OCI-LY7 (cell line): ENCODE data around the gene SYNE3. TPM values are rescaled to one million over a fixed set of nuclear protein-coding genes. Genes with fewer than 3 reads are reported as not detected.

ENCODE experiments used
- BruUV-seq: library from RNA; stranded (reverse); fragments of 400-500 nt; replicated peaks from 2 replicates; lab custom pipeline; 2021; lab: Mats Ljungman, UMichigan
- CTCF ChIA-PET: fragments of 300-600 bp; sonication (Branson Sonifier 250); formaldehyde crosslinking; loops from one replicate; lab custom pipeline; 2022; ENCODE audit warnings: antibody characterized with exemption; ENCODE audit not compliant: unreplicated experiment; lab: Charles Lee
- POLR2A ChIA-PET: fragments of 300-600 bp; sonication (Branson Sonifier 250); formaldehyde crosslinking; loops from one replicate; lab custom pipeline; 2022; ENCODE audit warnings: antibody characterized with exemption; lab: Charles Lee
- DNase-seq: peaks from one replicate; pipeline ENCODE4 v3.0.0-alpha.2; 2015; ENCODE audit warnings: low spot score
- H2AFZ ChIP-seq: fragments of 200-600 bp; sonication (generic), shearing (Covaris generic); 2 replicates; pipeline ENCODE4 v1.6.1; 2014; ENCODE audit warnings: mild to moderate bottlenecking, antibody characterized with exemption, low read length, moderate library complexity
- H3K27ac ChIP-seq: fragments of 200-600 bp; sonication (generic); 2 replicates; pipeline ENCODE4 v1.5.1; 2014; ENCODE audit warnings: mixed run types, low read depth, mild to moderate bottlenecking, moderate library complexity, low read length, inconsistent platforms; ENCODE audit not compliant: poor library complexity, severe bottlenecking
- H3K36me3 ChIP-seq: fragments of 200-600 bp; sonication (generic); 2 replicates; pipeline ENCODE4 v1.6.1; 2014; ENCODE audit warnings: mild to moderate bottlenecking, antibody characterized with exemption, low read length, moderate library complexity, mixed read lengths; ENCODE audit not compliant: insufficient read depth
- H3K4me1 ChIP-seq: fragments of 200-600 bp; sonication (generic); 2 replicates; pipeline ENCODE4 v1.5.1; 2014; ENCODE audit warnings: mild to moderate bottlenecking, low read length; ENCODE audit not compliant: insufficient read depth, poor library complexity, severe bottlenecking
- H3K4me2 ChIP-seq: fragments of 200-600 bp; sonication (generic); 2 replicates; pipeline ENCODE4 v1.6.1; 2014; ENCODE audit warnings: mild to moderate bottlenecking, low read length
- H3K4me3 ChIP-seq: fragments of 200-600 bp; sonication (generic); 2 replicates; pipeline ENCODE4 v1.5.1; 2014; ENCODE audit warnings: mild to moderate bottlenecking, low read depth, low read length; ENCODE audit not compliant: poor library complexity, severe bottlenecking
- H3K79me2 ChIP-seq: fragments of 200-600 bp; sonication (generic); 2 replicates; pipeline ENCODE4 v1.6.1; 2016; ENCODE audit warnings: low read depth, mild to moderate bottlenecking, low read length, moderate library complexity, mixed read lengths; ENCODE audit not compliant: insufficient read depth
- H3K9me2 ChIP-seq: fragments of 200-600 bp; sonication (generic); 2 replicates; pipeline ENCODE4 v1.6.1; 2016; ENCODE audit warnings: mild to moderate bottlenecking, low read length, mixed read lengths; ENCODE audit not compliant: insufficient read depth
- H3K9me3 ChIP-seq: fragments of 200-600 bp; sonication (generic); 2 replicates; pipeline ENCODE4 v1.6.1; 2014; ENCODE audit warnings: mild to moderate bottlenecking, mixed run types, low read length, mixed read lengths
- H4K20me1 ChIP-seq: fragments of 200-600 bp; sonication (generic); 2 replicates; pipeline ENCODE4 v1.6.1; 2014; ENCODE audit warnings: mild to moderate bottlenecking, antibody characterized with exemption, low read length, moderate library complexity, mixed read lengths; ENCODE audit not compliant: insufficient read depth
- CTCF ChIP-seq: fragments of 200-600 bp; sonication (generic); conservative IDR thresholded peaks from 2 replicates; pipeline ENCODE4 v1.5.1; 2014; ENCODE audit warnings: mild to moderate bottlenecking, antibody characterized with exemption, low read length, moderate library complexity, mixed read lengths
- EZH2phosphoT487 ChIP-seq: fragments of 200-600 bp; sonication (generic); IDR thresholded peaks from 2 replicates; pipeline ENCODE4 v1.6.1; 2018; ENCODE audit warnings: low read depth, borderline replicate concordance, mild to moderate bottlenecking, mixed run types, antibody characterized with exemption, low read length, moderate library complexity, mixed read lengths
- intact Hi-C: fragments of 100-400 bp; cut with micrococcal nuclease; formaldehyde crosslinking; loops from one replicate; pipeline ENCODE4 v1.10.0; 2022; ENCODE audit not compliant: unreplicated experiment
- total RNA-seq, 2 experiments: library from RNA; depleted of rRNA in 1 of 2; stranded (reverse); fragments of >200 nt in 1 of 2; shearing (Covaris generic) in 1 of 2; gene quantifications; 2 replicates each; pipeline ENCODE4 v1.2.3, GENCODE V29; 2014 to 2022

Gene SYNE3
- total RNA-seq, 2 experiments from 2014 or later: 0.60 to 4.1 TPM

GRCh38 chr14:95483309-95484165, 32.9 kb downstream of the SYNE3 start:
- Histone ChIP-seq H3K9me2 (no peaks in the 10 kb centered on the region), H3K4me1 (peaks cover 59% of the 10 kb centered on the region), H3K4me3 (no peak overlapping the region), H4K20me1 (no peaks in the 10 kb centered on the region), H3K4me2 (no peak overlapping the region), H2AFZ (no peak overlapping the region), H3K27ac (no peak overlapping the region), H3K36me3 (no peaks in the 10 kb centered on the region), H3K79me2 (peaks cover 5% of the 10 kb centered on the region; the same call in 1 of the 2 replicates), H3K9me3 (no peaks in the 10 kb centered on the region)
- intact Hi-C loops: no loop called here
- TF ChIP-seq CTCF (no peak), EZH2phosphoT487 (no peak)
- DNase-seq: no peak
- CTCF ChIA-PET: no interaction called here
- BruUV-seq: no TSS peak
- POLR2A ChIA-PET: interaction anchor here (0.7 to 1.5 kb wide), 2 partner anchors 13 to 213 kb away, joined by 3 to 7 read pairs; no protein-coding TSS in a partner anchor

- no peak for DNase-seq
- H3K9me2 ChIP-seq: no peaks in the 10 kb centered on the region
- no peaks in the 10 kb centered on the region for H3K9me3 ChIP-seq
- H4K20me1 ChIP-seq: no peaks in the 10 kb centered on the region
- H3K4me2 ChIP-seq: no peak overlapping the region
- H3K36me3 ChIP-seq: no peaks in the 10 kb centered on the region
- no TSS peak for BruUV-seq
- ChIA-PET CTCF (no interaction called here), POLR2A (interaction anchor here (1.5 kb wide), 1 partner anchor 13 kb away, joined by 7 read pairs; no protein-coding TSS in a partner anchor)
- intact Hi-C loops: no loop called here
- H3K4me1 ChIP-seq: peaks cover 53% of the 10 kb centered on the region
- no peak overlapping the region for H2AFZ ChIP-seq
- TF ChIP-seq EZH2phosphoT487 (no peak), CTCF (no peak)
- H3K4me3 ChIP-seq: no peak overlapping the region
- H3K27ac ChIP-seq: no peak overlapping the region
- no peaks in the 10 kb centered on the region for H3K79me2 ChIP-seq
These were observed 33.7 kb downstream of the SYNE3 start for GRCh38 chr14:95482627-95483308.
